ENCODE results near the gene CD22. TPM values are rescaled to one million over a fixed set of nuclear protein-coding genes. Genes with fewer than 3 reads are reported as not detected.
A peak's percentile ranks its signal among the peaks of the same experiment; 100 is the strongest.

CD22 gene
- total and polyA plus RNA-seq, 2 of the 4 experiments (the other 2 are of a cell fraction) = 0.18 to 0.22 TPM

GRCh38 chr19:35314858-35315470, 14.0 kb upstream of the CD22 start:
- ChIA-PET CTCF (interaction anchor here (0.6 kb wide), 1 partner anchor 18 kb away, joined by 3 read pairs; no protein-coding TSS in a partner anchor), POLR2A (ENCODE audit: unreplicated experiment) (no interaction called here)
- intact Hi-C loops (cut with micrococcal nuclease) = no loop called here
- no peak overlapping the region for H3K4me2 ChIP-seq (ENCODE audit: low read depth, low read length)
- H3K14ac ChIP-seq (replicated peaks; ENCODE audit: low read depth, low read length) = no peak overlapping the region
- H2BK15ac ChIP-seq (ENCODE audit: low read depth, low read length) = no peak overlapping the region
- ATAC-seq (ENCODE audit: low read depth) (no peak), DNase-seq (no peak)
- no peak overlapping the region for H3K56ac ChIP-seq (ENCODE audit: extremely low read depth, insufficient read depth, low read length)
- no peak overlapping the region for H3K27ac ChIP-seq (ENCODE audit: insufficient read depth, low read length)
- no peak overlapping the region for H2BK120ac ChIP-seq (ENCODE audit: low read depth, low read length)
- H4K5ac ChIP-seq (ENCODE audit: low read depth, low read length) = no peak overlapping the region
- TF ChIP-seq CHD1 (IDR thresholded peaks at IDR 0.05; ENCODE audit: low read depth, low read length) (no peak), BHLHE40 (IDR thresholded peaks at IDR 0.05; ENCODE audit: low read depth, low read length) (no peak), ELK1 (IDR thresholded peaks at IDR 0.05; ENCODE audit: borderline replicate concordance, low read depth, low read length) (no peak), MXI1 (IDR thresholded peaks at IDR 0.05; ENCODE audit: borderline replicate concordance, low read depth, low read length) (no peak), USF2 (IDR thresholded peaks at IDR 0.05; ENCODE audit: low read depth, low read length) (no peak), RCOR1 (IDR thresholded peaks at IDR 0.05; ENCODE audit: insufficient replicate concordance, low read length) (no peak), MAZ (IDR thresholded peaks at IDR 0.05; ENCODE audit: borderline replicate concordance, low read depth, low read length) (no peak)
- no peaks in the 10 kb centered on the region for H3K36me3 ChIP-seq (ENCODE audit: control insufficient read depth, insufficient read depth, low read length)
- dilution Hi-C loops (cut with HindIII; ENCODE audit: low sequenced_read_pairs, unreplicated experiment) = no loop called here
- no peak overlapping the region for H2AK5ac ChIP-seq (ENCODE audit: low read depth, low read length)
- H3K4me3 ChIP-seq (ENCODE audit: insufficient read depth, low read depth, low read length) = no peak overlapping the region
- no peaks in the 10 kb centered on the region for H4K20me1 ChIP-seq (ENCODE audit: insufficient read depth, low read length)
- no peak overlapping the region for H3K18ac ChIP-seq (ENCODE audit: low read depth, low read length)
- H3K9ac ChIP-seq (ENCODE audit: low read depth, low read length) = no peak overlapping the region
- BruUV-seq (replicated peaks) = no TSS peak
- no peak overlapping the region for H2BK20ac ChIP-seq (ENCODE audit: low read depth, low read length)
- 0 out of 2 replicates have a peak, but pooled peaks cover 5% of the 10 kb centered on the region for H3K9me1 ChIP-seq (ENCODE audit: insufficient read depth, low read length)
- H3K4ac ChIP-seq (ENCODE audit: low read depth, low read length) = no peak overlapping the region
- H3K27me3 ChIP-seq (ENCODE audit: control insufficient read depth, insufficient read depth, low read length) = no peaks in the 10 kb centered on the region; the same call in 1 of the 2 replicates
- in situ Hi-C loops (cut with MboI; ENCODE audit: low sequenced_read_pairs) = no loop called here
- peak overlapping the region; percentile 18 for H2AFZ ChIP-seq (replicated peaks; ENCODE audit: low read length, poor library complexity)
- H4K8ac ChIP-seq (ENCODE audit: low read depth in 2 of 2, low read length in 2 of 2) = no peak overlapping the region
- no peak overlapping the region for H2AK9ac ChIP-seq (replicated peaks; ENCODE audit: low read depth, low read length, poor library complexity)
- no peak overlapping the region for H3K23ac ChIP-seq (ENCODE audit: low read depth, low read length)
- no peak overlapping the region for H2BK5ac ChIP-seq (ENCODE audit: low read depth, low read length, poor library complexity, severe bottlenecking)
- no peaks in the 10 kb centered on the region for H3K79me1 ChIP-seq (ENCODE audit: low read depth in 1 of 2, low read length in 2 of 2)
- no peak overlapping the region for H4K91ac ChIP-seq (ENCODE audit: insufficient read depth, low read depth, low read length)
- peaks cover 5% of the 10 kb centered on the region for H3K4me1 ChIP-seq (ENCODE audit: control insufficient read depth, insufficient read depth, low read length)
- no peaks in the 10 kb centered on the region for H3K9me3 ChIP-seq (ENCODE audit: control insufficient read depth, insufficient read depth, low read length)
- 80% methylated on average over 3 of the region's 10 CpGs; no CpG with 5 or more reads in 1 of the 2 experiments for WGBS, 2 experiments (ENCODE audit: extremely low coverage in 2 of 2, insufficient read length in 1 of 2)

Measured in IMR-90 (cell line).